ENCODE measurements around the gene COL9A2. TPM values are rescaled to one million over a fixed set of nuclear protein-coding genes. Genes with fewer than 3 reads are reported as not detected.
"Not testable (repeated sequence)": the region's sequence is repeated elsewhere in the genome, so short reads cannot be mapped to it uniquely, and the experiment has no call there.

COL9A2 gene
- total and polyA plus RNA-seq, 2 donors (not counting 1 experiment from before 2014, with no cell fraction given), result 14.8 to 30.6 TPM

DNA sequence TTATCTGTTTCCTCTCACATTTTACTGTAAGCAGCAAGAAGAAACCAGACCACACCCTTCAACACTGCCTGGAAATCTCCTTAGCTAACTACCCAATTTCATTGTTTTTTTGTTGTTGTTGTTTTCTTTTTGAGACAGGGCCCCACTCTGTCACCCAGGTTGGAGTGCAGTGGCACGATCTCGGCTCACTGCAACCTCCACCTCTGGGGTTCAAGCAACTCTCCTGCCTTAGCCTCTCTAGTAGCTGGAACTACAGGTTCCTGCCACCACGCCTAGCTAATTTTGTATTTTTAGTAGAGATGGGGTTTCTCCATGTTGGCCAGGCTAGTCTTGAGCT, 25.3 kb upstream of the COL9A2 start:
- H3K4me3 ChIP-seq (ENCODE audit: control extremely low read depth in 1 of 5, extremely low read depth in 1 of 5, insufficient read depth in 1 of 5, low read depth in 2 of 5, low read length in 4 of 5); H3K27me3 Mint-ChIP-seq; ATAC-seq (ENCODE audit: low read depth); H3K36me3 ChIP-seq (replicated peaks in 1 of 2; ENCODE audit: control extremely low read depth in 1 of 2, control insufficient read depth in 1 of 2, extremely low read depth in 1 of 2, insufficient read depth in 2 of 2, low read length in 1 of 2); H3K9me3 Mint-ChIP-seq (ENCODE audit: insufficient read depth); intact Hi-C loops (cut with micrococcal nuclease); H4K20me1 ChIP-seq (ENCODE audit: control insufficient read depth, insufficient read depth, low read length, poor library complexity, severe bottlenecking); H3K27me3 ChIP-seq (replicated peaks in 1 of 4; ENCODE audit: control extremely low read depth in 1 of 4, control insufficient read depth in 3 of 4, insufficient read depth in 4 of 4, low read length in 3 of 4); H3K9me3 ChIP-seq (ENCODE audit: control extremely low read depth in 1 of 3, control insufficient read depth in 2 of 3, insufficient read depth in 1 of 3, low read length in 2 of 3): not testable (repeated sequence)
- H3K4me1 ChIP-seq (ENCODE audit: control insufficient read depth in 2 of 2, insufficient read depth in 2 of 2, low read length in 2 of 2), result peaks cover 40 to 48% of the 10 kb centered on the region in 2 donors
- Mint-ChIP-seq H3K4me1 (peaks cover 55% of the 10 kb centered on the region), H3K27ac (peak overlapping the region; percentile 79), H3K4me3 (peak overlapping the region; percentile 62)
- peak; percentile 21 for DNase-seq
- H2AFZ ChIP-seq (ENCODE audit: insufficient read depth, low read depth, low read length, poor library complexity, severe bottlenecking), result peak overlapping the region; percentile 53
- H3K4me2 ChIP-seq (replicated peaks; ENCODE audit: low read depth, low read length, poor library complexity, severe bottlenecking), result peak overlapping the region; percentile 41
- peak overlapping the region; percentile 11 for H3K9ac ChIP-seq (ENCODE audit: low read length)
- no CpG with 5 or more reads among the region's 3 CpGs for WGBS (ENCODE audit: insufficient coverage)
- CTCF ChIA-PET, result interaction anchor here (1.1 to 11.4 kb wide), 13 partner anchors 9 to 262 kb away, joined by 5 to 304 read pairs (median 8); partner anchors contain the start of gene COL9A2
- peak overlapping the region; percentile 55 to 76 for H3K27ac ChIP-seq (ENCODE audit: low read length in 2 of 2)
- H3K79me2 ChIP-seq (ENCODE audit: control insufficient read depth, insufficient read depth, low read length), result peaks cover 64% of the 10 kb centered on the region
- POLR2A ChIA-PET, result interaction anchor here (0.6 to 1.9 kb wide), 2 partner anchors 32 to 512 kb away, joined by 5 to 7 read pairs; no protein-coding TSS in a partner anchor

GRCh38 chr1:40341491-40342380, 24.6 kb upstream of the COL9A2 start:
- Histone ChIP-seq H3K9ac (ENCODE audit: low read length) (peak overlapping the region; percentile 11), H3K4me1 (ENCODE audit: control insufficient read depth in 2 of 2, insufficient read depth in 2 of 2, low read length in 2 of 2) (peaks cover 40 to 48% of the 10 kb centered on the region in 2 donors), H3K79me2 (ENCODE audit: control insufficient read depth, insufficient read depth, low read length) (peaks cover 60% of the 10 kb centered on the region), H3K27me3 (replicated peaks in 1 of 4; ENCODE audit: control extremely low read depth in 1 of 4, control insufficient read depth in 3 of 4, insufficient read depth in 4 of 4, low read length in 3 of 4) (no peaks in the 10 kb centered on the region), H3K4me3 (ENCODE audit: control extremely low read depth in 1 of 5, extremely low read depth in 1 of 5, insufficient read depth in 1 of 5, low read depth in 2 of 5, low read length in 4 of 5) (peak overlapping the region in 1 of 5 experiments; percentile 17), H2AFZ (ENCODE audit: insufficient read depth, low read depth, low read length, poor library complexity, severe bottlenecking) (peak overlapping the region; percentile 58), H4K20me1 (ENCODE audit: control insufficient read depth, insufficient read depth, low read length, poor library complexity, severe bottlenecking) (no peaks in the 10 kb centered on the region), H3K4me2 (replicated peaks; ENCODE audit: low read depth, low read length, poor library complexity, severe bottlenecking) (peak overlapping the region; percentile 41), H3K27ac (ENCODE audit: low read length in 2 of 2) (peak overlapping the region; percentile 55 to 76), H3K36me3 (replicated peaks in 1 of 2; ENCODE audit: control extremely low read depth in 1 of 2, control insufficient read depth in 1 of 2, extremely low read depth in 1 of 2, insufficient read depth in 2 of 2, low read length in 1 of 2) (no peaks in the 10 kb centered on the region), H3K9me3 (ENCODE audit: control extremely low read depth in 1 of 3, control insufficient read depth in 2 of 3, insufficient read depth in 1 of 3, low read length in 2 of 3) (no peaks in the 10 kb centered on the region)
- 66% methylated on average over 3 of the region's 6 CpGs for WGBS (ENCODE audit: insufficient coverage)
- CTCF ChIA-PET, result interaction anchor here (0.6 to 11.4 kb wide), 20 partner anchors 10 to 261 kb away, joined by 3 to 304 read pairs (median 6); partner anchors contain the start of genes COL9A2 and SMAP2
- peak overlapping the region; percentile 62 for H3K4me3 Mint-ChIP-seq
- peaks cover 4% of the 10 kb centered on the region for H3K9me3 Mint-ChIP-seq (ENCODE audit: insufficient read depth)
- peaks cover 55% of the 10 kb centered on the region for H3K4me1 Mint-ChIP-seq
- H3K27me3 Mint-ChIP-seq, result no peaks in the 10 kb centered on the region
- intact Hi-C loops (cut with micrococcal nuclease), result no loop called here
- H3K27ac Mint-ChIP-seq, result peak overlapping the region; percentile 87
- POLR2A ChIA-PET, result interaction anchor here (0.6 to 1.9 kb wide), 6 partner anchors 24 to 513 kb away, joined by 3 to 7 read pairs (median 4); no protein-coding TSS in a partner anchor
- peak; percentile 28 for DNase-seq
- no peak for TF ChIP-seq EZH2 (IDR thresholded peaks at IDR 0.05; ENCODE audit: borderline replicate concordance, insufficient read depth, low read depth, low read length, poor library complexity, severe bottlenecking)
- TF ChIP-seq, protein P1, sequence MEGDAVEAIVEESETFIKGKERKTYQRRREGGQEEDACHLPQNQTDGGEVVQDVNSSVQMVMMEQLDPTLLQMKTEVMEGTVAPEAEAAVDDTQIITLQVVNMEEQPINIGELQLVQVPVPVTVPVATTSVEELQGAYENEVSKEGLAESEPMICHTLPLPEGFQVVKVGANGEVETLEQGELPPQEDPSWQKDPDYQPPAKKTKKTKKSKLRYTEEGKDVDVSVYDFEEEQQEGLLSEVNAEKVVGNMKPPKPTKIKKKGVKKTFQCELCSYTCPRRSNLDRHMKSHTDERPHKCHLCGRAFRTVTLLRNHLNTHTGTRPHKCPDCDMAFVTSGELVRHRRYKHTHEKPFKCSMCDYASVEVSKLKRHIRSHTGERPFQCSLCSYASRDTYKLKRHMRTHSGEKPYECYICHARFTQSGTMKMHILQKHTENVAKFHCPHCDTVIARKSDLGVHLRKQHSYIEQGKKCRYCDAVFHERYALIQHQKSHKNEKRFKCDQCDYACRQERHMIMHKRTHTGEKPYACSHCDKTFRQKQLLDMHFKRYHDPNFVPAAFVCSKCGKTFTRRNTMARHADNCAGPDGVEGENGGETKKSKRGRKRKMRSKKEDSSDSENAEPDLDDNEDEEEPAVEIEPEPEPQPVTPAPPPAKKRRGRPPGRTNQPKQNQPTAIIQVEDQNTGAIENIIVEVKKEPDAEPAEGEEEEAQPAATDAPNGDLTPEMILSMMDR (IDR thresholded peaks at IDR 0.05), result no peak
- ATAC-seq (ENCODE audit: low read depth), result no peak
